GM13977 (cell line): ENCODE results near the gene FOXA2.

Experiments
- DNase-seq: peaks from one replicate; pipeline ENCODE4 v3.0.0; 2012; ENCODE audit warnings: low spot score
- CTCF ChIP-seq: IDR thresholded peaks from 2 replicates; pipeline ENCODE4 v1.5.1; 2012; ENCODE audit warnings: mild to moderate bottlenecking, control low read depth; ENCODE audit not compliant: insufficient read depth; ENCODE audit errors: extremely low read depth, missing control alignments
- in situ Hi-C: fragments of 300-500 bp; cut with MboI; formaldehyde crosslinking; loops from one replicate; pipeline ENCODE4 v1.12.0; 2022; ENCODE audit warnings: low sequenced_read_pairs, low pct_unique_long_range_greater_than_20kb, mixed read lengths, inconsistent platforms; ENCODE audit not compliant: unreplicated experiment

The FOXA2 gene

GRCh38 chr20:22581437-22582385, 2.7 kb downstream of the FOXA2 start:
- no peak for TF ChIP-seq CTCF
- no peak for DNase-seq
- in situ Hi-C loops, result loop anchor here (25.0 kb wide), 2 partner anchors 244 to 869 kb away; partner anchors contain the start of gene PAX1

GRCh38 chr20:22579711-22580697, 4.4 kb downstream of the FOXA2 start:
- in situ Hi-C loops, result loop anchor here (10.0 to 25.0 kb wide), 3 partner anchors 243 to 1055 kb away; partner anchors contain the start of gene PAX1
- no peak for TF ChIP-seq CTCF
- DNase-seq, result no peak

- no peak for TF ChIP-seq CTCF
- no peak for DNase-seq
- in situ Hi-C loops, result loop anchor here (10.0 to 25.0 kb wide), 3 partner anchors 242 to 1054 kb away; partner anchors contain the start of gene PAX1
Measured at GRCh38 chr20:22579119-22579427, 5.3 kb downstream of the FOXA2 start.

- no peak for DNase-seq
- in situ Hi-C loops, result loop anchor here (10.0 to 25.0 kb wide), 3 partner anchors 241 to 1054 kb away; partner anchors contain the start of gene PAX1
- TF ChIP-seq CTCF, result no peak
Measured at GRCh38 chr20:22578221-22579118, 5.9 kb downstream of the FOXA2 start.

- in situ Hi-C loops, result loop anchor here (10.0 to 25.0 kb wide), 3 partner anchors 240 to 1053 kb away; partner anchors contain the start of gene PAX1
- DNase-seq, result no peak
- no peak for TF ChIP-seq CTCF
Measured at GRCh38 chr20:22577515-22578220, 6.7 kb downstream of the FOXA2 start.
